Activated T-cell treated with anti-CD3 and anti-CD28 coated beads, Interleukin-2, amount 50 U/mL, for 24 hours (primary cell): ENCODE data around the gene C19orf85.
"Not testable (repeated sequence)": the region's sequence is repeated elsewhere in the genome, so short reads cannot be mapped to it uniquely, and the experiment has no call there.

Experiments used
- DNase-seq: peaks from one replicate; pipeline ENCODE4 v3.0.0-alpha.2; 2020
- H3K27ac Mint-ChIP-seq: 2 replicates; pipeline ENCODE4 v1.8.0; 2020; ENCODE audit warnings: mild to moderate bottlenecking, mixed read lengths
- H3K27me3 Mint-ChIP-seq: 2 replicates; pipeline ENCODE4 v1.8.0; 2020; ENCODE audit warnings: mixed read lengths
- H3K36me3 Mint-ChIP-seq: 2 replicates; pipeline ENCODE4 v1.8.0; 2020; ENCODE audit warnings: low read depth, mixed read lengths
- H3K4me1 Mint-ChIP-seq: 2 replicates; pipeline ENCODE4 v1.8.0; 2020; ENCODE audit warnings: low read depth, mixed read lengths
- H3K4me3 Mint-ChIP-seq: 2 replicates; pipeline ENCODE4 v1.8.0; 2020; ENCODE audit warnings: mild to moderate bottlenecking, moderate library complexity, mixed read lengths
- H3K9me3 Mint-ChIP-seq: 2 replicates; pipeline ENCODE4 v1.8.0; 2020; ENCODE audit warnings: mixed read lengths

C19orf85 gene

GRCh38 chr19:55449469-55449868 is 15.1 kb downstream of the C19orf85 start:
- peaks cover 10% of the 10 kb centered on the region for H3K4me1 Mint-ChIP-seq
- DNase-seq = no peak
- H3K36me3 Mint-ChIP-seq = peaks cover 10% of the 10 kb centered on the region
- no peak overlapping the region for H3K4me3 Mint-ChIP-seq
- H3K9me3 Mint-ChIP-seq = no peaks in the 10 kb centered on the region
- no peak overlapping the region for H3K27ac Mint-ChIP-seq
- peaks cover 45% of the 10 kb centered on the region for H3K27me3 Mint-ChIP-seq

- H3K4me3 Mint-ChIP-seq, H3K4me1 Mint-ChIP-seq, H3K36me3 Mint-ChIP-seq, H3K9me3 Mint-ChIP-seq, DNase-seq, H3K27ac Mint-ChIP-seq: not testable (repeated sequence)
- peaks cover 48% of the 10 kb centered on the region for H3K27me3 Mint-ChIP-seq
Measured at GRCh38 chr19:55448175-55448490, 16.4 kb downstream of the C19orf85 start.

- no peaks in the 10 kb centered on the region for H3K9me3 Mint-ChIP-seq
- peaks cover 51% of the 10 kb centered on the region for H3K27me3 Mint-ChIP-seq
- DNase-seq = no peak
Measured at GRCh38 chr19:55447421-55448174, 17.0 kb downstream of the C19orf85 start.

GRCh38 chr19:55446060-55446459 is 18.5 kb downstream of the C19orf85 start:
- Mint-ChIP-seq H3K4me1 (peaks cover 10% of the 10 kb centered on the region), H3K27me3 (peaks cover 55% of the 10 kb centered on the region), H3K4me3 (no peak overlapping the region), H3K27ac (no peak overlapping the region), H3K36me3 (no peaks in the 10 kb centered on the region), H3K9me3 (no peaks in the 10 kb centered on the region)
- no peak for DNase-seq

More at GRCh38 chr19:55447421-55448174, 17.0 kb downstream of the C19orf85 start:
- Mint-ChIP-seq H3K4me3 (no peak overlapping the region), H3K4me1 (peaks cover 6% of the 10 kb centered on the region), H3K36me3 (no peaks in the 10 kb centered on the region), H3K27ac (no peak overlapping the region)

- H3K9me3 Mint-ChIP-seq = no peaks in the 10 kb centered on the region
- H3K27me3 Mint-ChIP-seq = peaks cover 60% of the 10 kb centered on the region
- no peaks in the 10 kb centered on the region for H3K36me3 Mint-ChIP-seq
- no peak overlapping the region for H3K4me3 Mint-ChIP-seq
- no peak for DNase-seq
- no peak overlapping the region for H3K27ac Mint-ChIP-seq
- H3K4me1 Mint-ChIP-seq = peaks cover 14% of the 10 kb centered on the region
Measured at GRCh38 chr19:55444646-55445045, 19.9 kb downstream of the C19orf85 start.

GRCh38 chr19:55443824-55444480 is 20.6 kb downstream of the C19orf85 start:
- no peak overlapping the region for H3K4me3 Mint-ChIP-seq
- H3K27ac Mint-ChIP-seq = no peak overlapping the region
- H3K27me3 Mint-ChIP-seq = peaks cover 66% of the 10 kb centered on the region
- peaks cover 14% of the 10 kb centered on the region for H3K4me1 Mint-ChIP-seq
- no peak for DNase-seq
- H3K36me3 Mint-ChIP-seq = no peaks in the 10 kb centered on the region
- no peaks in the 10 kb centered on the region for H3K9me3 Mint-ChIP-seq

GRCh38 chr19:55443045-55443823 is 21.3 kb downstream of the C19orf85 start, which contains the start of gene SHISA7:
Gene SHISA7, minus strand, starts transcription at chr19:55443300. Its CDS starts 437 bp downstream, at chr19:55442863.
- Mint-ChIP-seq H3K27ac (no peak within 1 kb of the TSS), H3K27me3 (peaks cover 74% of the 10 kb centered on the region), H3K36me3 (no peaks in the 10 kb centered on the region), H3K4me3 (no peak within 1 kb of the TSS), H3K4me1 (peaks cover 14% of the 10 kb centered on the region), H3K9me3 (no peaks in the 10 kb centered on the region)
- DNase-seq = no peak

GRCh38 chr19:55442372-55442961 is 22.1 kb downstream of the C19orf85 start:
- H3K4me3 Mint-ChIP-seq = no peak overlapping the region
- H3K9me3 Mint-ChIP-seq = no peaks in the 10 kb centered on the region
- H3K4me1 Mint-ChIP-seq = peaks cover 14% of the 10 kb centered on the region
- no peaks in the 10 kb centered on the region for H3K36me3 Mint-ChIP-seq
- DNase-seq = no peak
- no peak overlapping the region for H3K27ac Mint-ChIP-seq
- H3K27me3 Mint-ChIP-seq = peaks cover 80% of the 10 kb centered on the region

GRCh38 chr19:55441692-55442321 is 22.7 kb downstream of the C19orf85 start:
- no peaks in the 10 kb centered on the region for H3K36me3 Mint-ChIP-seq
- H3K4me3 Mint-ChIP-seq = peak overlapping the region; percentile 4
- H3K4me1 Mint-ChIP-seq = peaks cover 14% of the 10 kb centered on the region
- peaks cover 87% of the 10 kb centered on the region for H3K27me3 Mint-ChIP-seq
- no peaks in the 10 kb centered on the region for H3K9me3 Mint-ChIP-seq
- no peak overlapping the region for H3K27ac Mint-ChIP-seq
- DNase-seq = peak; percentile 43

- DNase-seq = no peak
- H3K4me3 Mint-ChIP-seq = no peak overlapping the region
- H3K27ac Mint-ChIP-seq = no peak overlapping the region
- H3K9me3 Mint-ChIP-seq = no peaks in the 10 kb centered on the region
- peaks cover 14% of the 10 kb centered on the region for H3K4me1 Mint-ChIP-seq
- no peaks in the 10 kb centered on the region for H3K36me3 Mint-ChIP-seq
- peaks cover 90% of the 10 kb centered on the region for H3K27me3 Mint-ChIP-seq
Measured at GRCh38 chr19:55441319-55441691, 23.2 kb downstream of the C19orf85 start.

- Mint-ChIP-seq H3K9me3 (no peaks in the 10 kb centered on the region), H3K4me3 (no peak overlapping the region), H3K27ac (no peak overlapping the region), H3K27me3 (peaks cover 86% of the 10 kb centered on the region), H3K36me3 (no peaks in the 10 kb centered on the region), H3K4me1 (peaks cover 14% of the 10 kb centered on the region)
- peak; percentile 46 for DNase-seq
Measured at GRCh38 chr19:55440411-55441105, 24.0 kb downstream of the C19orf85 start.

GRCh38 chr19:55439052-55439451 is 25.5 kb downstream of the C19orf85 start:
- no peak for DNase-seq
- Mint-ChIP-seq H3K36me3 (no peaks in the 10 kb centered on the region), H3K4me1 (peaks cover 14% of the 10 kb centered on the region)

GRCh38 chr19:55437410-55437809 is 27.1 kb downstream of the C19orf85 start:
- no peak overlapping the region for H3K27ac Mint-ChIP-seq
- peaks cover 62% of the 10 kb centered on the region for H3K27me3 Mint-ChIP-seq
- H3K36me3 Mint-ChIP-seq = no peaks in the 10 kb centered on the region
- peaks cover 14% of the 10 kb centered on the region for H3K4me1 Mint-ChIP-seq
- H3K4me3 Mint-ChIP-seq = no peak overlapping the region
- H3K9me3 Mint-ChIP-seq = no peaks in the 10 kb centered on the region
- DNase-seq = no peak

More at GRCh38 chr19:55439052-55439451, 25.5 kb downstream of the C19orf85 start:
- Mint-ChIP-seq H3K9me3 (no peaks in the 10 kb centered on the region), H3K27me3 (peaks cover 71% of the 10 kb centered on the region), H3K27ac (no peak overlapping the region), H3K4me3 (no peak overlapping the region)

- Mint-ChIP-seq H3K27me3 (peaks cover 64% of the 10 kb centered on the region), H3K4me1 (peaks cover 12% of the 10 kb centered on the region), H3K27ac (no peak overlapping the region), H3K9me3 (no peaks in the 10 kb centered on the region), H3K4me3 (no peak overlapping the region), H3K36me3 (no peaks in the 10 kb centered on the region)
- DNase-seq = no peak
Measured at GRCh38 chr19:55436847-55437246, 27.7 kb downstream of the C19orf85 start.
